HCT116 (cell line): ENCODE results near the gene TMEM44. TPM values are rescaled to one million over a fixed set of nuclear protein-coding genes. Genes with fewer than 3 reads are reported as not detected.

Source experiments
- ATAC-seq: fragments of 200-7000 bp; cut with Tn5 transposase; 2 replicates; pipeline ENCODE4 v1.9.1; 2020; ENCODE audit warnings: mild to moderate bottlenecking, moderate library complexity
- BruUV-seq: library from RNA; stranded (reverse); fragments of 400-500 nt; replicated peaks from 2 replicates; lab custom pipeline; 2021; lab: Mats Ljungman, UMichigan
- CTCF ChIA-PET: fragments of 300-600 bp; sonication (Branson Sonifier 250); formaldehyde crosslinking; loops from one replicate; lab custom pipeline; 2021; ENCODE audit warnings: antibody characterized with exemption; lab: Charles Lee
- POLR2A ChIA-PET: fragments of 300-600, 350-600 bp; sonication (Branson Sonifier 250); formaldehyde crosslinking; loops from one replicate; lab custom pipeline; 2021; ENCODE audit warnings: antibody characterized with exemption; lab: Charles Lee
- RAD21 ChIA-PET, 2 experiments: fragments of 300-600 bp; sonication (Branson Sonifier 250); formaldehyde crosslinking; loops; one replicate each; lab custom pipeline; 2023; ENCODE audit warnings: low total read pairs in 2 of 2; ENCODE audit not compliant: uncharacterized antibody in 2 of 2, unreplicated experiment in 2 of 2, low non-redundant PET in 1 of 2; lab: Charles Lee
- DNase-seq: peaks from one replicate; pipeline ENCODE4 v3.0.0-alpha.2; 2010; ENCODE audit warnings: low read depth, low spot score
- H2AFZ ChIP-seq: fragments of 200-600 bp; shearing (Covaris generic), sonication (generic); 2 replicates; pipeline ENCODE4 v1.6.1; 2017; ENCODE audit warnings: low read depth, mixed run types, mixed read lengths, antibody characterized with exemption, low read length; ENCODE audit not compliant: poor library complexity, severe bottlenecking
- H3K27ac ChIP-seq: 2 replicates; pipeline ENCODE4 v1.5.1; 2012; ENCODE audit warnings: low read depth, low read length
- H3K27me3 ChIP-seq: fragments of 200-600 bp; sonication (generic); 2 replicates; pipeline ENCODE4 v1.6.1; 2016; ENCODE audit warnings: mixed run types, low read length, mixed read lengths; ENCODE audit not compliant: insufficient read depth
- H3K36me3 ChIP-seq, 2 experiments: fragments of 200-500 bp in 1 of 2; fragments of 200-600 bp in 1 of 2; sonication (Bioruptor generic) in 1 of 2; sonication (generic) in 1 of 2; 2 replicates each; pipeline versions ENCODE4 v1.5.1 to v1.6.1; 2014 to 2016; ENCODE audit warnings: low read length in 2 of 2, inconsistent platforms in 1 of 2, mixed read lengths in 1 of 2, mixed run types in 1 of 2; ENCODE audit not compliant: insufficient read depth in 2 of 2, control insufficient read depth in 1 of 2
- H3K4me1 ChIP-seq, 2 experiments: fragments of 200-600 bp in 1 of 2; sonication (generic) in 1 of 2; 2 replicates each; pipeline versions ENCODE4 v1.5.1 to v1.6.1; 2012 to 2017; ENCODE audit warnings: low read length in 2 of 2, inconsistent platforms in 1 of 2, mild to moderate bottlenecking in 1 of 2, mixed read lengths in 1 of 2, mixed run types in 1 of 2, moderate library complexity in 1 of 2; ENCODE audit not compliant: insufficient read depth in 2 of 2, control insufficient read depth in 1 of 2
- H3K4me2 ChIP-seq: fragments of 200-600 bp; sonication (generic); 2 replicates; pipeline ENCODE4 v1.6.1; 2017; ENCODE audit warnings: mixed run types, low read length, mixed read lengths
- H3K4me3 ChIP-seq, 2 experiments: fragments of 200-600 bp in 1 of 2; sonication (generic) in 1 of 2; replicated peaks in 1 of 2; 2 replicates each; pipeline ENCODE4 v1.5.1; 2011 to 2016; ENCODE audit warnings: low read length in 2 of 2, control low read depth in 1 of 2, low read depth in 1 of 2, mild to moderate bottlenecking in 1 of 2, mixed read lengths in 1 of 2, mixed run types in 1 of 2
- H3K79me2 ChIP-seq: fragments of 200-600 bp; sonication (generic); 2 replicates; pipeline ENCODE4 v1.6.1; 2017; ENCODE audit warnings: mild to moderate bottlenecking, mixed run types, low read length, moderate library complexity, mixed read lengths; ENCODE audit not compliant: insufficient read depth
- H3K9ac ChIP-seq: fragments of 200-600 bp; sonication (generic); 2 replicates; pipeline ENCODE4 v1.6.1; 2016; ENCODE audit warnings: low read length, mixed read lengths
- H3K9me2 ChIP-seq: fragments of 200-600 bp; sonication (generic), shearing (Covaris generic); 2 replicates; pipeline ENCODE4 v1.6.1; 2017; ENCODE audit warnings: mixed run types, mild to moderate bottlenecking, moderate library complexity; ENCODE audit not compliant: insufficient read depth
- H3K9me3 ChIP-seq, 2 experiments: fragments of 200-500 bp in 1 of 2; fragments of 200-600 bp in 1 of 2; sonication (Bioruptor generic) in 1 of 2; sonication (generic) in 1 of 2; 2 replicates each; pipeline ENCODE4 v1.6.1; 2014 to 2017; ENCODE audit warnings: low read length in 2 of 2, mixed read lengths in 2 of 2, inconsistent platforms in 1 of 2, low read depth in 1 of 2, mild to moderate bottlenecking in 1 of 2, mixed run types in 1 of 2, moderate library complexity in 1 of 2; ENCODE audit not compliant: control insufficient read depth in 1 of 2, insufficient read depth in 1 of 2
- H4K20me1 ChIP-seq: fragments of 200-600 bp; sonication (generic), shearing (Covaris generic); 2 replicates; pipeline ENCODE4 v1.6.1; 2017; ENCODE audit warnings: mixed run types, mild to moderate bottlenecking, moderate library complexity; ENCODE audit not compliant: insufficient read depth
- CBX3 ChIP-seq: IDR thresholded peaks from 2 replicates; pipeline ENCODE4 v1.6.1; 2012; ENCODE audit warnings: low read depth
- CEBPB ChIP-seq: IDR thresholded peaks from 2 replicates; pipeline ENCODE4 v1.6.1; 2012; ENCODE audit warnings: low read depth
- CTCF ChIP-seq, 3 experiments: fragments of 200-600 bp in 1 of 3; sonication (generic) in 1 of 3; IDR thresholded peaks in 2 of 3; conservative IDR thresholded peaks in 1 of 3; 2 replicates each; pipeline ENCODE4 v1.5.1; 2012 to 2017; ENCODE audit warnings: low read depth in 2 of 3, low read length in 2 of 3, antibody characterized with exemption in 1 of 3, borderline replicate concordance in 1 of 3, control low read depth in 1 of 3, mild to moderate bottlenecking in 1 of 3, mixed read lengths in 1 of 3, mixed run types in 1 of 3, moderate library complexity in 1 of 3; ENCODE audit not compliant: insufficient read depth in 1 of 3
- EZH2 ChIP-seq: fragments of 200-600 bp; sonication (generic); IDR thresholded peaks from 2 replicates; pipeline ENCODE4 v1.6.1; 2017; ENCODE audit warnings: antibody characterized with exemption, mixed run types
- EZH2phosphoT487 ChIP-seq: fragments of 200-600 bp; IDR thresholded peaks from 2 replicates; pipeline ENCODE4 v1.6.1; 2018; ENCODE audit warnings: antibody characterized with exemption, borderline replicate concordance
- JUND ChIP-seq: IDR thresholded peaks from 2 replicates; pipeline ENCODE4 v1.6.1; 2012
- RAD21 ChIP-seq: IDR thresholded peaks from 2 replicates; pipeline ENCODE4 v1.6.1; 2012; ENCODE audit warnings: low read depth, mild to moderate bottlenecking
- REST ChIP-seq: IDR thresholded peaks from 2 replicates; pipeline ENCODE4 v1.6.1; 2012; ENCODE audit warnings: low read depth
- SIN3A ChIP-seq: IDR thresholded peaks from 2 replicates; pipeline ENCODE4 v1.6.1; 2012; ENCODE audit warnings: low read depth
- SRF ChIP-seq: IDR thresholded peaks from 2 replicates; pipeline ENCODE4 v1.6.1; 2012; ENCODE audit warnings: low read depth
- ZNF274 ChIP-seq: fragments of 200-500 bp; sonication (Bioruptor generic); IDR thresholded peaks from 2 replicates; pipeline ENCODE4 v1.6.1; 2014; ENCODE audit warnings: mild to moderate bottlenecking, low read depth, low read length, inconsistent platforms
- intact Hi-C: fragments of 100-400 bp; cut with micrococcal nuclease; formaldehyde crosslinking; loops from 2 replicates; pipeline ENCODE4 v1.10.0; 2022
- total RNA-seq: library from RNA; stranded (reverse); gene quantifications from one replicate; pipeline ENCODE4 v1.2.1, GENCODE V29; 2021; ENCODE audit not compliant: unreplicated experiment

Gene TMEM44
- total RNA-seq, 1 experiment from 2014 or later: 30.3 TPM

GRCh38 chr3:194573680-194574437 lies 59.4 kb downstream of the TMEM44 start:
- no peak overlapping the region for H3K4me3 ChIP-seq
- no TSS peak for BruUV-seq
- no peak overlapping the region for H2AFZ ChIP-seq
- ChIA-PET RAD21 (interaction anchor here in 1 of 2 experiments (1.4 kb wide), 1 partner anchor 102 kb away, joined by 5 read pairs; no protein-coding TSS in a partner anchor), POLR2A (no interaction called here), CTCF (interaction anchor here (0.6 to 1.9 kb wide), 5 partner anchors 90 to 168 kb away, joined by 3 to 15 read pairs (median 4); no protein-coding TSS in a partner anchor)
- H3K4me1 ChIP-seq: peaks cover 14 to 42% of the 10 kb centered on the region in 2 experiments
- H3K36me3 ChIP-seq: no peaks in the 10 kb centered on the region
- H4K20me1 ChIP-seq: no peaks in the 10 kb centered on the region
- no peaks in the 10 kb centered on the region for H3K79me2 ChIP-seq
- H3K9ac ChIP-seq: no peak overlapping the region
- TF ChIP-seq ZNF274 (no peak), CBX3 (no peak), EZH2phosphoT487 (no peak), CEBPB (no peak), REST (no peak), CTCF (IDR thresholded peaks at IDR 0.05 in 2 of 3, conservative IDR thresholded peaks at IDR 0.05 in 1 of 3; ENCODE audit: borderline replicate concordance in 1 of 3, insufficient read depth in 1 of 3, low read depth in 2 of 3, low read length in 2 of 3) (peak; percentile 48 to 68 (median 66)), EZH2 (no peak), SIN3A (no peak), JUND (no peak), RAD21 (peak; percentile 87), SRF (no peak)
- H3K4me2 ChIP-seq: peak overlapping the region; percentile 40; the same call in 1 of the 2 replicates
- DNase-seq: no peak
- H3K27ac ChIP-seq: no peak overlapping the region
- no peaks in the 10 kb centered on the region for H3K9me3 ChIP-seq
- no peaks in the 10 kb centered on the region for H3K27me3 ChIP-seq
- H3K9me2 ChIP-seq: no peaks in the 10 kb centered on the region
- peak; percentile 69 for ATAC-seq
- intact Hi-C loops: loop anchor here (1.0 to 5.0 kb wide), 2 partner anchors 102 to 242 kb away; no protein-coding TSS in a partner anchor
